Upper lobe of left lung (tissue), 4 donors: ENCODE results near the gene OPN1SW.

ENCODE experiments used
- CTCF ChIP-seq, 6 experiments: fragments of 450-650 bp in 4 of 6; fragments of 200-600 bp in 2 of 6; sonication (generic) in 2 of 6; IDR thresholded peaks; one replicate each; pipeline ENCODE4 v1.5.1; 2016 to 2019; ENCODE audit warnings: antibody characterized with exemption in 6 of 6
- POLR2A ChIP-seq, 4 donors: fragments of 450-650 bp; IDR thresholded peaks; one replicate each; pipeline ENCODE4 v1.5.1; 2016 to 2017; ENCODE audit warnings: antibody characterized with exemption in 4 of 4, mild to moderate bottlenecking in 2 of 4
- POLR2AphosphoS5 ChIP-seq, 2 donors: sonication (generic); formaldehyde crosslinking; IDR thresholded peaks; one replicate each; pipeline ENCODE4 v1.5.1; 2017; ENCODE audit warnings: antibody characterized with exemption in 2 of 2

DNA sequence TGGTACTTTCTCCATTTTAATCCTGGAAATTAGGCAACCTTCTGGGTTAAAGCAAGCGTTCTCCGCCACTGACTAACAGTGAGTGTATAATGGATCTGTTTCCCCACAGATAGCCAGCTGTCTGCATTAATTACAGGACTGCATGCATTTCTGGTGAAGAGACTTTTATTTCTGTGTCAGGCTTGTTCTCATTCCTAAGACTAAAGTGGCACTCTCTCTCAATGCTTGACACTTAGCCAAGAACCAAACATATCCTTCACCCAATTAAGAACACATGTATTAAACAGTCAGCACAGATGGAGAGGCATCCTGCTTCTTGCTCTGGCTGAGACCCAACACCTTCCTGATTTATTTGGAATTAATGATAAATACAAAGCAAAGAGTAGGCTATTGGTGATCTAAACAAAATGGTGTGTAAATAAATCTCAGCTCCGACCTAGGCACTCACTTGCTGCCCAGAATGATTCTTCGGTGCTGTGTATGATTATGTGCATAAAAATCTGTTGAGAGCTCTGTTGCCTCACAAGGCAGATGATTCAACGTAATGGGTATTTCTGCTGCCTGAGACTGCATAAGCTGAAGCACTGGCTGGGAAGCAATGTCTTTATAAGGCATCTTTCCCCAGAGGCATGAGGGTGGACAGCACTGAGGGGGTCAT is 19.6 kb downstream of the OPN1SW start:
- no peak for TF ChIP-seq CTCF (IDR thresholded peaks at IDR 0.05)
- TF ChIP-seq POLR2AphosphoS5 (IDR thresholded peaks at IDR 0.05) = no peak
- TF ChIP-seq POLR2A (IDR thresholded peaks at IDR 0.05) = no peak
